ENCODE data around the gene CCDC59.
A peak's percentile ranks its signal among the peaks of the same experiment; 100 is the strongest.
"Not testable (repeated sequence)": the region's sequence is repeated elsewhere in the genome, so short reads cannot be mapped to it uniquely, and the experiment has no call there.

Gene CCDC59, protein sequence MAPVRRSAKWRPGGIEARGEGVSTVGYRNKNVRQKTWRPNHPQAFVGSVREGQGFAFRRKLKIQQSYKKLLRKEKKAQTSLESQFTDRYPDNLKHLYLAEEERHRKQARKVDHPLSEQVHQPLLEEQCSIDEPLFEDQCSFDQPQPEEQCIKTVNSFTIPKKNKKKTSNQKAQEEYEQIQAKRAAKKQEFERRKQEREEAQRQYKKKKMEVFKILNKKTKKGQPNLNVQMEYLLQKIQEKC

DNA sequence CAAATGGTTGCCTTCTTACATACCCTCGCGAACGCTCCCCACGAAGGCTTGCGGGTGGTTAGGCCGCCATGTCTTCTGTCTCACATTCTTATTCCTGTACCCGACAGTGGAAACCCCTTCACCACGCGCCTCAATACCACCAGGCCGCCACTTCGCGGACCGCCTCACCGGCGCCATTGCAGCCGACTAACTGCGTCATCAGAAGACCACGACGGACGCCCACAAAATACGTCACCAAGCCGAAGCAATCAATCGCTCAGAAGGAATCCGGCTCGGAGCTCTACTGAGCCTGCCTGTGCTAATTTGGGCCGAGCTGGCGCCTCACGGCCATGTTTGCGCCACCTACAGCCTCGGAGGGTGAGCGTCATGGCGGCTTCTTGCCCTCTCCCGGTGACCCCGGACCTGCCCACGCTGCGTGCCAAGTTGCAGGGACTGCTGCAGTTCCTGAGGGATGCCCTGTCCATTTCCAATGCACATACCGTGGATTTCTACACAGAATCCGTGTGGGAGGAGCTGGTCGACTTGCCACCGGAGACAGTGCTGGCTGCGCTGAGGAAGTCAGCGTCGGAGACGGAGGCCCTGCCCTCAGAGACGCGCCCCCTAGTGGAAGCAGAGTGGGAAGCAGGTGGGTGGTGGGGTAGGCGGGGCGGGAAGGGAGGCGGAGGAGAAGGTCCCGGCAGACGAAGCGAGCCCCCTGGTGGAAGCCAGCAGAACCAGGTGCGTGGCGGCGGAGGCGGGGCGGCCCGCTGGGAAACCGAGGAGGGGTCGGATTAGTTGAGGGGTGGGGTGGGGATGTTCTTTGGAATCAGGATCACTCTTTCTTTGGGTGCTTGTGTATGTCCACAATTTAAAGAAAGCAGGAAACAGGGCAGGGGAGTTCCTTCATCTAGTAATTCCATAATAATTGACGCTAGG lies at the start of gene CCDC59, which contains the start of gene METTL25:
Gene CCDC59, minus strand, starts transcription at position 188 of the 915 bp plus-strand sequence. Its CDS starts 11 bp downstream, at position 177.
Gene METTL25, plus strand, starts transcription at position 330 of the 915 bp plus-strand sequence. Its CDS starts 37 bp downstream, at position 367.
- peak; percentile 82 for FAIRE-seq

DNA sequence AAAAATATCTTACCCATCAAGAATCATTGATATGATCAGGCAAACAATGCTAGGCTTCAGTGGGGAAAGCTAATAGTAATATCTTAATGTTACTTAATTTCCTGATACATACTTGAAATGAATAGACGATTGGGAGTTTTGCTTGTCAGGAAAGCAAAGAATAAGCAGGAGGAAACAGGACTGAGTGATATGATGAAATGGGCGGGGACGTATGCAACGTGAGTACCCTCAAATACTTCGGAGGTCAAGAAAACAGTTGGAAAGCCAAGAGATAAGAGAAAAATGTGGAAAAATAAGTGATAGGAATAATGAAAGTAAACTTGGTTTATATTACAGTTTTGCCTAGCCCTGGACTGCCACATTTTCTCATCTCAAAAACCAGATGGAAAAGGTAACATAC lies 49.3 kb upstream of the CCDC59 start:
- no peak for FAIRE-seq

DNA sequence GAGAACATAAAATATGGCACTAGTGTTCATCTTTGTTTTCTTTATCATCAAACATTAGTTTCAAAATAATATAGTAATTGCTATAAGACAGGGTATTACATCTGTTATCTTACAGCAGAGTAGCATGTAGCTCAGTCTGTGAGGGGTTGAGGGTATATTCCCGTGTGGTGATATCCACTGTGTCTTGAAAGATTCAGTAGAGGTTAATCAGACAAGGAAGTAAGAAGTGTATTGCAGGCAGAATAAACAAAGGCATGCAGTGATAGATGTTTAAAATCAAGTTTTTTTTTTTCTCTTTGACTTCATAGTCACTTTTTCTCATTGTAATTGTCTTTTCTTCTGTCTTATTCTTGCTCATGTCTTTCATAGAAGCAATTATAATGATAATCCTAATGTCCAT lies 48.5 kb upstream of the CCDC59 start:
- FAIRE-seq, result no peak

DNA sequence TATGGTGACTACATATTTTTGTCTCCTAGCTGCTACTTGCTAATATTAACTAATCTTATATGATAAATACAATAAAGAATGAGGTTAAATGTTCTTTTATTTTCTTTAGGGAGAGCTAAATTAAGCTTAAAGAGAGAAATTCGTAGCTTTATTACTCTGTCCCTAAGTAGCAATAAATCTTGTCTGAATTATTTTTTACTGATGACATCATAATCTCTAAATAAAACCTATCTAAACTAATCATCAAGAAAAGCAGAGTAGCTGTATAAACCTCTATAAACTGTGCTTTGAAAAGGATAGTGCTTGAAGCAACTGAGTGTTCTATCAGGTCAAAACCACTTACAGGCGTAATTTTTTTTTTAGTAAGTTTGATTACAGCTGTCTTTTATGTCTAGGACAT lies 42.6 kb upstream of the CCDC59 start:
- FAIRE-seq, result no peak

DNA sequence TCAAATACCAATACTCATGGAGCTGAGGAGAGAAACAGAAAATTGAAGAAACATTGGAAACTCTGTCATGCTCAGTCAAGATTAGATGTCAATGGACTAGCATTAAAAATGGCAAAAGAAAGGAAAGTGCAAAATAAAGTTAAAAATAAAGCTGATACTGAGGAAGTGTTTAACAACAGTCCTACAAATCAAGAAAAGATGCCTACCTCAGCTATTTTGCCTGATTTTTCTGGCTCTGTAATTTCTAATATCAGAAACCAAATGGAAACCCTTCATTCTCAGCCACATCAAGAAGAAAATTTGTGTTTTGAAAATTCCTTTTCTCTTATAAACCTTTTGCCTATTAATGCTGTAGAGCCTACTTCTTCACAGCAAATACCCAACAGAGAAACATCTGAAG lies 40.7 kb upstream of the CCDC59 start:
- no peak for FAIRE-seq

DNA sequence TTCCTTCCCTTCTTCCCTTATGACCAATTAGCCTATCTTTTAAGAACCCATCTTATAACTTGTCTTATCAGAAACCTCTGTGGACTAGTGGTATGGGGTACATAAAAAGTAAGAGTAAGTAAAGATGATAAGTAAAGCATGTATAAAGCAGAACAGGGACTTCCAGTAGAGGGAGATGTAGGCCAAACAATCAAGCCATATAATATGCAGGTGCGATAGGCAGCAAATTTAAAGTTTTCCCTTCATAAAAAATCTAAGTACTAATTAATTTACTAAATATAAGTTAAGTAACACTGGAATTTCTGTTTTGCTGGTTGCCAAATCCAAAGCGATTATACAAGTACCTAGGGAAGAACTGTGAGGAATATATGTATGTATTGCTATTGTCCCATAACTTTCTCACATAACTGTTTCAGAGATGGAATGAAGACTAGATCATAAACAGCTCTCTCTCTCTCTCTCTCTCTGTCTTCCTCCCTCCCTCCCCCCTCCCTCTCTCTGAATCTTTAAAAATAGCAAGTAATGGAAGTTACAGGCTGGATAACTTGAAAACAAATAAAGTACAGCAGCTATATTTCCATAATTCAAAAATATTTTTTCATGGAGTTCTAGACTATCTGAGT lies 25.9 kb upstream of the CCDC59 start:
- FAIRE-seq, result peak; percentile 74

DNA sequence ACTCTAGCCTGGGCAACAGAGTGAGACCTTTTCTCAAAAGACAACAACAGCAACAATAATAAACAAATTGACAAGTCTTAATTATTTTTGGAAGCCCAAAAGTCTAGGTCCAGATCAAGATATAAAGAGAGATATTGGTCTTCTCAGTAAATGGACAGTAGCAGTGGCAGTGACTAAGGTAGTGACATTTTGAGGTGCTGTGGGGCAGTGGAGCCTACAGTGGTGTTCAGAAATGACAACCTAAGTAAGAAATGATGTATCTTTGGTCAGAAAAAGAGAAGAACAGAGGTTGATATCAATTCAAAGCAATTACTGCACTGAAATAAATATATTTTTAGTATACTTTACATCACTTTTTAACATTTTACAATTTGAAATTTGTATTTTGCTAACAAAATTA lies 20.8 kb upstream of the CCDC59 start:
- no peak for FAIRE-seq

DNA sequence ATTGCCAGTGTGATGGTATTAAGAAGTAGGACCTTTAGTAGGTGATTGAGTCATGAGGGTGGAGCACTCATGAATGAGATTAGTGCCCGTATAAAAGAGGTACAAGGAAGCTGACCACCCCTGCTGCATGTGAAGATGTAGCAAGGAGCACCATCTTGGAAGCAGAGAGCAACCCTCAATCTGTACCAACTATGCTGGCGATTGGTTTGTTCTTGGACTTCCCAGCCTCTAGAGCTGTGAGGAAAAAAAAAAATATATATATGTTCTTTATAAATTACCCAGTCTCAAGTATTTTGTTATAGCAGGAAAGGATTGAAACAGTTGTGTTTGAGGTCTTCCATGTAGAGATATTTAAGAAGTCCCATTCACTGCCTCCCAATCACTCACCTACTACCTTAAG lies 17.0 kb upstream of the CCDC59 start:
- FAIRE-seq, result no peak

DNA sequence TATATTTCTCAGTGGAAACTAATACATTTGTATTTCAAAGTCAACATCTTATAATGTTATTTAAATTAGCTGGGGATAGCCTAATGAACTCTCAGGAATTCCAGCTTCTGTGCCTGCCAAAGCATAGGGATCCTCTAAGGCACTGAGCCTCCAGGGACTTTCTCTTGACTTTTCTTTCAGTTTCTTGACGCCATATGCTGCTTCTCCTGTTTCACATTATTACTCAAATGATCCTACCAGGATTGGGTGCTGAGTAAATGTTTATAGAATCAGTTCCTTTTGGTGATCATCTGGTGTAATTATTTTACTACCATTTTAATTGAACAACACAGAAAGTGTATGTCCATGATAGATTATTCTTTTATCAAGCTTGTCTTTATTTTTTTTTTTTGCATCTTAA lies 8.0 kb upstream of the CCDC59 start:
- FAIRE-seq, result no peak

DNA sequence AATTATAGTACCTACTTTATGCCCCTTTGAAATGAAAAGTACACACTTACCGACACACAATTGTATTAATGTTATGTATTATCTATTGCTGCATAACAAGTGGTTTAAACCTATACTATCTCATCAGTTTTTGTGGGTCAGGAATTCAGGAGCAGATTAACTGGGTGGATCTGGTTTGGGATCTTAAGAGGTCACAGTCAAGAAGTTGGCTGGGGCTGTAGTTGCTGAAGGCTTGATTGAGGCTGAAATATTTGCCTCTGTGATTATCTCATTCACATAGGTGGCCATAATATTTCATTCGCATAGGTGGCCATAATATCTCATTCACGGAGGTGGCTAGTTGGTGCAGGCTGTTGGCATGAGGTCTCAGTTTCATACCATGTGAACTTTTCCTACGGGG lies 5.8 kb upstream of the CCDC59 start:
- no peak for FAIRE-seq

DNA sequence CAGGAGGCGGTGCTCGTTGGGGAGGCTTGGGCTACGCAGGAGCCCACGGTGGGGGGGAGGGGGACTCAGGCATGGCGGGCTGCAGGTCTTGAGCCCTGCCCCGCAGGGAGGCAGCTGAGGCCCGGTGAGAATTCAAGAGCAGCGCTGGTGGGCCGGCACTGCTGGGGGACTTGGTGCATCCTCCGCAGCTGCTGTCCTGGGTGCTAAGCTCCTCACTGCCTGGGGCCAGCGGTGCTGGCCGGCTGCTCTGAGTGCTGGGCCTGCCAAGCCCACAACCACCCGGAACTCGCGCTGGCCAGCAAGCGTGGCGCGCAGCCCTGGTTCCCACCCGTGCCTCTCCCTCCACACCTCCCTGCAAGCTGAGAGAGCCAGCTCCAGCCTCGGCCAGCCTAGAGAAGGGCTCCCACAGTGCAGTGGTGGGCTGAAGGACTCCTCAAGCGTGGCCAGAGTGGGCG lies 3.3 kb upstream of the CCDC59 start:
- no peak for FAIRE-seq

DNA sequence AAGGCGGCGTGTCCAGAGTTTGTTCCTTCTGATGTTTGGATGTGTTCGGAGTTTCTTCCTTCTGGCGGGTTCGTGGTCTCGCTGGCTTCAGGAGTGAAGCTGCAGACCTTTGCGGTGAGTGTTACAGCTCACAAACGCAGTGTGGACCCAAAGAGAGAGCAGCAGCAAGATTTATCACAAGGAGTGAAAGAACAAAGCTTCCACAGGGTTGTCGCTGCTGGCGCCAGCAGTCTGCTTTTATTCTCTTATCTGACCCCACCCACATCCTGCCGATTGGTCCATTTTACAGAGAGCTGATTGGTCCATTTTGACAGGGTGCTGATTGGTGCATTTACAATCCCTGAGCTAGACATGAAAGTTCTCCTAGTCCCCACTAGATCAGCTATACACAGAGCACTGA lies 2.6 kb upstream of the CCDC59 start:
- FAIRE-seq, result not testable (repeated sequence)

DNA sequence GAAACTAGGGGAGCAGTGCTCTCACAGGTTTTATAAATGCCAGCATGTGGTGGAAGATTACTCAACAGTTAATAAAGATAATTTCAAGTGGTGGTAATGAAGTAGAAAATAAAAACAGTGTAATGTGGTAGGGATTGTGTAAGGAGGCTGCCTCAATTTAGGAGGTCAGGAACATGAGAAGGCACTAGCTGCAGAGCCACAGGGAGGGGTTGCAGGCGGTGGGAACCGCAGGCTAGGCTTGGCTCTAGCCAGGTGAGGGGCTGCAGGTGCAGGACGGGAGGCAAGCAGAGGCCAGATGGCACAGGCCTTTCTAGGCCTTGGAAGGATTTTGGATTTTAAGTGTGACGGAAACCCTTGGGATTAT lies 910 bp upstream of the CCDC59 start:
- no peak for FAIRE-seq

DNA sequence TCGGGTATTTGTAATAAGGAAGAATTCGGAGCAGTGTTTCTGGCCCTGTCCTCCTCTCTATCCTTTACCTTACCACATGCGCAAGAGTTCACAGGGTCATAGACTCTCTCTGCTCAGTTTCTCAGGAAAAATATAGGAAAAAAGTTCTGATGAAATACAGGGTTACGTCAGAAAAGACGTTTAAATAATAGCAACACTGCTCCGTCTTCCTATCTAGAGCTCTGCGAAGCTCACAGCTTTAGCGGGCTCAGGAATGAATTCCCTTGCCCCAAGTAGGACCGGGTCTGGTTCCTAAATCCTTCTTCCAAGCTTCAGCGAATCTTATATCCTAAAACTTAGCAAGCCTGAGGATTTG lies 365 bp downstream of the CCDC59 start:
- no peak for FAIRE-seq

DNA sequence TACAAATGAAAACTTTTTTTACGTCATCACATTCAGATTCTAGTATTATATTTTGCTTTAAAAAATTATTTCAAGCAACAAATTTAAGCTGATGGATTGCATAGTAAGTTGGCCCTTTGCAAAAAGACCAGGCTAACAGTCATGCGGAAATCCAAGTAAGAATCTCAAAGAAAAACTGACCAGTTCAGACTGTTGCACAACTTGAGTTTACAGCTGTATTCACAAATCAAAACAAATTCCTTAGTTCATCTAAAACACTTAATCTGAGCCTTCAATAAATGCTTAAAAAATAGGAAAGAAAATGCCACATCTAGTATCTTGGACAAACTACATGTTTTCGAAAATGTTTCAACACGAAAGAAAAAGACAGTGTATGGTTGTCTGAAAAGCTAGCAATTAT lies 847 bp downstream of the CCDC59 start:
- FAIRE-seq, result no peak

DNA sequence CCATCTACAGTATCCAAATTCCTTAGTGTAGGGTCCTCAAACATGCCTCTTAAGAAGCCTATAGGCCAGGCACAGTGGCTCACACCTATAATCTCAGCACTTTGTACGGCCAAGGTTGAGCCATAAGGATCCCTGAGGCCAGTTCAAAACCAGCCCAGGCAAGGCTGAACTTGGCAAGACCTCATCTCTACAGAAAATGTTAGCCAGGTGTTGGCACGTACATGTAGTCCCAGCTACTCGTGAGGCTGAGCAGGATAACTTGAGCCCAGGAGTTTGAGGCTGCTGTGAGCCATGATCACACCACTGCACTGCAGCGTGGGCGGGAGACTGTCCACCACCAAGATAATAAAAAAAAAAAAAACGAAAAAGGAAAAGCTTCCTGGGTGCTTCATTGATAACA lies 6.8 kb downstream of the CCDC59 start:
- FAIRE-seq, result no peak

DNA sequence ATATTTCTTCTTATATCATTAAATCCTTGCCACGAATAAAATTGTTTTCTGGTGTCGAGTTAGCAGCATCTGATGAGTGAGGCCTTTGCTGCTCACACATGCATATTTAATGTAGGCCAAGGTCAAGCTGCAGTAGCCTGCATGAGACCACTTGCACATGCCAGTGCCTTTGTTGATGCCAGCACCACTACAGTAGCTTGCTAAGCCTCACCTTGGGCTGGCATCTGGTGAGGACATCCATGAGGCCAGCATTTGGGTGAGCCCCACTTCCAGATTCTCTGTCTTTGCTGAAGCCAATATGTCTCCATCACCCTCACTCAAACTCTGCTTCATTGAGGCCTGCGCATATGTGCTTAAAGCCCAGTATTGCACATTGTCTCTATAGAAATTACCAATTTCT lies 8.0 kb downstream of the CCDC59 start:
- no peak for FAIRE-seq

DNA sequence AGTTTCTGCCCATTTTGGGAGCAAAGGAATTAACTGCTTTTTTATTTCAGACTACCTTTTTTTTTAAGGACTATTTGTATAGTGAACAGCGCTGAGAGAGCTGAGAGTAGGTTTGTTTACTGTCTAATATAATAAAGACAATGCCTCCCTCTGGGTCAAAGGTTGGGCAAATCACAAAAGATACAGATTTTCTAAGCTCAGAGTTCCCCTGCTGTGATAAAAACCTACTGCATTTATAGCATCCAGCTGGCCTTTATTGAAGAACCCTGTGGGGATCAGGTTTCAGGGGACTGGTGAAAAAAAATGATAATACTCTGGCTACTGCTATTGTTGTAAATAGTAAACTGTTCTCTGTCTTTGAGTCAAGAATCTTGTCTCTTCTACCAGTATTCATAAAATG lies 28.7 kb downstream of the CCDC59 start:
- no peak for FAIRE-seq

DNA sequence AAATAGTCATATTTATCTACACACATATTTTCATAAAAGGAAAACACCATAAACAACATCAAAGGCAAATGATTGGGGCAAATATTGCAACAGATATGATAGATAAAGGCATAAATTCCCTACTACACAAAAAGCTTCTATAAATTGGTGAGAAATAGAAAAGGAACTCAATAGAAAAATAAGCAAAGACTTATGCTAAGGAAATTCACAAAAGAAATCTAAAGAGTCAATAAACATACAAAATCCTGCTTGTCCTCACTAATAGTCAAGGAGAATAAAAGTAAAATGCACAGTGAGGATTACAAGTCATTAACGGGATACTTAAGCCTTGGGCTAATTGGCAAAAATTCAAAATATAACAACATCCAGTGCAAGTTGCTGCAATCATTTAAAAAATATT lies 30.3 kb downstream of the CCDC59 start:
- no peak for FAIRE-seq

DNA sequence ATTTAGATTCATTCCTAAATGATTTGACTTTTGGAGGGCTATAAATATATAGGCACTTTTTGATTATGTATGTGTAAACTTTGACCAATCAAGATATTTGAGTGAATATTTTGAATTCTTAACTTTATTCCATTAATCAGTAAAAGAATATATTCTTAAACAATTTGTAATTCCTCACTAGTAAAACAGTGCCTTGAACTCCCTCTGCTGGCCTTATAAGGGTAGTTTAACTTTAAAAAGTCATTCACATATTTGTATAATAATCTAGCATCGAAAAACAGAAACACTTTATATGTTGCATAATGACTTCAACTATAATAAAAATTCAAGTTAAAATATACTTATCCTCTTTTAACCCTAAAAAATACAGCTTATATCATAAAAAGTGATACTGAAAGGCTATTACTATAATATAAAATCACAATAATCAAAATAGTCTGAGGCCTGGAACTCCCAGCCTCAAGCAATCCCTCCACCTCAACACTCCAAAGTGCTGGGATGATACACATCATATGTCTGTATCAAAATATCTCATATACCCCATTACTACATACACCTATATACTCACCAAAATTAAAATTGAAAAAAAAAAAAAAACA lies 31.2 kb downstream of the CCDC59 start:
- FAIRE-seq, result peak; percentile 96

DNA sequence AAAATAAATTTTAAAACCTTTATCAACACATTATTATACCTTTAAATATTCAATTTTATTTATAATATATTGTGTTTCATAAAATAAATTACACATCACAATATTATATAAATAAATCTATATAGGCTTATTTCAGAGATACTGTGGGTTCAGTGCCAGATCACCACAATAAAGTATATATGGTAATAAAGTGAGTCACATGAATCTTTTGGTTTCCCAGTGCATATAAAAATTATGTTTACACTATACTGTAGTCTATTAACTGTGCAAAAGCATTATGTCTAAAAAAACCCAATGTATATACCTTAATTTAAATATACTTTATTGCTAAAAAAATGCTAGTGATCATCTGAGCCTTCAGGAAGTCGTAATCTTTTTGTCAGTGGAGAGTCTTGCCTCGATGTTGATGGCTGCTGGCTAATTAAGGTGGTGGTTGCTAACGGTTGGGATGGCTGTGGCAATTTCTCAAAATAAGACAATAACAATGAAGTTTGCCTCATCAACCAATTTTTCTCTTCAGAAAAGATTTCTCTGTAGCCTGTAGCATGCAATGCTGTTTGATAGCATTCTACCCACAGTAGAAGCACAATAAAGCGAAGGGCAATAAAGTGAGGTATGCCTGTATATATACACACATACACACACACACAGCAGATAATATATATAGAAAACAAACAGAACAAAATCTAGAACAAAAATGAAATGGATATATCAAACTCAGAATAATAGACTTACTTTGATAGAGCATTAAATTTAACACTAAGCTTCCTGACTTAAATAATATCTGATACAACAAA lies 32.4 kb downstream of the CCDC59 start:
- FAIRE-seq, result peak; percentile 92

DNA sequence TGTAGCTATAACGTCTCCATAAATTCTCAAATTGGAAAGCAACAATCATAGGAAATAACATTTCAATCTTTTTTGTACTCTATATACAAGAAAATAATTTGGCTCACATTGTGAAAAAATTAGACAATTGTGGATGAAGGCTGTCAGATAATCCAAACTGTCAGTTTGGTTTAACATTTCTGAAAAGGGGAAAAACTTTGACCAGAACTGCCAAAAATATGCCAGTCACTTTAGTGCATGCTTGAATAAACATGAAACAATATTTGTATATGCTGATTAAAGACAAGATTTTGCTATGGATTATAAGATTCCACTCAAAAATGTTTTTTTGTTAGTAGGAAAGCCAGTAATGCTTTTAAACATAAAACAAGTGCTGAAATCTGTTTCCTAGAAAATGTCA lies 38.9 kb downstream of the CCDC59 start:
- FAIRE-seq, result no peak
